A673 (cell line): ENCODE results near the gene TBC1D25. TPM values are rescaled to one million over a fixed set of nuclear protein-coding genes. Genes with fewer than 3 reads are reported as not detected.

Experiments
- BruUV-seq: library from RNA; stranded (reverse); fragments of 400-500 nt; replicated peaks from 2 replicates; lab custom pipeline; 2021; lab: Mats Ljungman, UMichigan
- CTCF ChIA-PET: fragments of 300-600 bp; sonication (Branson Sonifier 250); formaldehyde crosslinking; loops from one replicate; lab custom pipeline; 2022; ENCODE audit warnings: antibody characterized with exemption; lab: Charles Lee
- POLR2A ChIA-PET: fragments of 300-600 bp; sonication (Branson Sonifier 250); formaldehyde crosslinking; loops from one replicate; lab custom pipeline; 2022; ENCODE audit warnings: antibody characterized with exemption; ENCODE audit not compliant: low non-redundant PET; lab: Charles Lee
- DNase-seq: peaks from one replicate; pipeline ENCODE4 v3.0.0-alpha.2; 2015; ENCODE audit warnings: low spot score
- H3K27ac ChIP-seq: fragments of 200-600 bp; sonication (generic); 2 replicates; pipeline ENCODE4 v1.5.1; 2016; ENCODE audit warnings: mixed run types, low read depth, mild to moderate bottlenecking, mixed read lengths, antibody characterized with exemption, low read length; ENCODE audit not compliant: poor library complexity, severe bottlenecking
- H3K27me3 ChIP-seq: fragments of 200-600 bp; sonication (generic); replicated peaks from 2 replicates; pipeline ENCODE4 v1.6.1; 2017; ENCODE audit warnings: mixed run types, low read depth, mild to moderate bottlenecking, mixed read lengths, antibody characterized with exemption, low read length; ENCODE audit not compliant: insufficient read depth, poor library complexity
- H3K36me3 ChIP-seq: fragments of 200-600 bp; sonication (generic); 2 replicates; pipeline ENCODE4 v1.6.1; 2016; ENCODE audit warnings: mixed run types, mild to moderate bottlenecking, mixed read lengths, antibody characterized with exemption, low read length; ENCODE audit not compliant: insufficient read depth, poor library complexity, severe bottlenecking
- H3K4me1 ChIP-seq: fragments of 200-600 bp; sonication (generic); 2 replicates; pipeline ENCODE4 v1.6.1; 2017; ENCODE audit warnings: mixed run types, mild to moderate bottlenecking, mixed read lengths, antibody characterized with exemption, low read length; ENCODE audit not compliant: insufficient read depth, poor library complexity, severe bottlenecking
- H3K4me3 ChIP-seq: fragments of 200-600 bp; sonication (generic); 2 replicates; pipeline ENCODE4 v1.5.1; 2016; ENCODE audit warnings: low read depth, mixed run types, mild to moderate bottlenecking, mixed read lengths, low read length; ENCODE audit not compliant: poor library complexity, severe bottlenecking
- H3K9me3 ChIP-seq: fragments of 200-600 bp; sonication (generic); 2 replicates; pipeline ENCODE4 v1.6.1; 2016; ENCODE audit warnings: mixed run types, low read depth, mild to moderate bottlenecking, mixed read lengths, antibody characterized with exemption, low read length; ENCODE audit not compliant: poor library complexity, severe bottlenecking
- EZH2 ChIP-seq: fragments of 200-600 bp; sonication (generic); IDR thresholded peaks from 2 replicates; pipeline ENCODE4 v1.6.1; 2017; ENCODE audit warnings: borderline replicate concordance, low read depth, mild to moderate bottlenecking, mixed read lengths, antibody characterized with exemption, low read length; ENCODE audit not compliant: poor library complexity, severe bottlenecking
- intact Hi-C: fragments of 100-400 bp; cut with micrococcal nuclease; formaldehyde crosslinking; loops from one replicate; pipeline ENCODE4 v1.10.0; 2022; ENCODE audit not compliant: unreplicated experiment
- total RNA-seq: library from RNA; stranded (reverse); gene quantifications from 2 replicates; pipeline ENCODE4 v1.2.3, GENCODE V29; 2021
- TF ChIP-seq, protein P1 (sequence below): fragments of 300-800, 200-600 bp; sonication (generic); conservative IDR thresholded peaks from 2 replicates; pipeline ENCODE4 v1.5.1; 2017; ENCODE audit warnings: low read depth, mild to moderate bottlenecking, antibody characterized with exemption, low read length, moderate library complexity, mixed read lengths

Gene TBC1D25
- total RNA-seq, 1 experiment from 2014 or later, result 10.8 TPM

- Histone ChIP-seq H3K36me3 (no peaks in the 10 kb centered on the region), H3K27ac (no peak overlapping the region), H3K4me1 (no peaks in the 10 kb centered on the region), H3K9me3 (no peaks in the 10 kb centered on the region), H3K4me3 (no peak overlapping the region), H3K27me3 (no peaks in the 10 kb centered on the region)
- ChIA-PET CTCF (no interaction called here), POLR2A (interaction anchor here (0.6 kb wide), 1 partner anchor 8 kb away, joined by 5 read pairs; no protein-coding TSS in a partner anchor)
- TF ChIP-seq, protein P1, sequence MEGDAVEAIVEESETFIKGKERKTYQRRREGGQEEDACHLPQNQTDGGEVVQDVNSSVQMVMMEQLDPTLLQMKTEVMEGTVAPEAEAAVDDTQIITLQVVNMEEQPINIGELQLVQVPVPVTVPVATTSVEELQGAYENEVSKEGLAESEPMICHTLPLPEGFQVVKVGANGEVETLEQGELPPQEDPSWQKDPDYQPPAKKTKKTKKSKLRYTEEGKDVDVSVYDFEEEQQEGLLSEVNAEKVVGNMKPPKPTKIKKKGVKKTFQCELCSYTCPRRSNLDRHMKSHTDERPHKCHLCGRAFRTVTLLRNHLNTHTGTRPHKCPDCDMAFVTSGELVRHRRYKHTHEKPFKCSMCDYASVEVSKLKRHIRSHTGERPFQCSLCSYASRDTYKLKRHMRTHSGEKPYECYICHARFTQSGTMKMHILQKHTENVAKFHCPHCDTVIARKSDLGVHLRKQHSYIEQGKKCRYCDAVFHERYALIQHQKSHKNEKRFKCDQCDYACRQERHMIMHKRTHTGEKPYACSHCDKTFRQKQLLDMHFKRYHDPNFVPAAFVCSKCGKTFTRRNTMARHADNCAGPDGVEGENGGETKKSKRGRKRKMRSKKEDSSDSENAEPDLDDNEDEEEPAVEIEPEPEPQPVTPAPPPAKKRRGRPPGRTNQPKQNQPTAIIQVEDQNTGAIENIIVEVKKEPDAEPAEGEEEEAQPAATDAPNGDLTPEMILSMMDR, result no peak
- no peak for TF ChIP-seq EZH2
- intact Hi-C loops, result no loop called here
- DNase-seq, result no peak
- no TSS peak for BruUV-seq
These were observed 35.3 kb upstream of the TBC1D25 start for GRCh38 chrX:48504261-48504660.

DNA sequence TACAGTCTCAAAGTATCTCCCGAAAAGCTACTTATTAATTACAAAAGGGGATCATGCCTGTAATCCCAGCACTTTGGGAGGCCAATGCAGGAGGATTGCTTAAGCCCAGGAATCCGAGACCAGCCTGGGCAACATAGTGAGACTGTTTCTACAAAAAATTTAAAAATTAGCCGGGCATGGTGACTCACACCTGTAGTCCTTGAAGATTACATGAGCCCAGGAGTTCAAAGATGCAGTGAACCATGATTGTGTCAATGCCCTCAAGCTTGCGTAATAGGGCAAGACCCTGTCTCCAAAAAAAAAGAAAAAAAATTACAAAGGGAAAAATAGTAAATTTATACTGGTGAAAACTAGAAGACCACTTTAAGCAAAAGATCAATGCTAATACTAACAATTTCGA is 34.0 kb upstream of the TBC1D25 start:
- H3K9me3 ChIP-seq, result no peaks in the 10 kb centered on the region
- ChIA-PET POLR2A (no interaction called here), CTCF (no interaction called here)
- no peaks in the 10 kb centered on the region for H3K4me1 ChIP-seq
- no peak overlapping the region for H3K4me3 ChIP-seq
- H3K27ac ChIP-seq, result no peak overlapping the region
- TF ChIP-seq, protein P1, result no peak
- no peak for TF ChIP-seq EZH2
- no peaks in the 10 kb centered on the region for H3K36me3 ChIP-seq
- intact Hi-C loops, result no loop called here
- DNase-seq, result no peak
- no peaks in the 10 kb centered on the region for H3K27me3 ChIP-seq
- BruUV-seq, result no TSS peak

DNA sequence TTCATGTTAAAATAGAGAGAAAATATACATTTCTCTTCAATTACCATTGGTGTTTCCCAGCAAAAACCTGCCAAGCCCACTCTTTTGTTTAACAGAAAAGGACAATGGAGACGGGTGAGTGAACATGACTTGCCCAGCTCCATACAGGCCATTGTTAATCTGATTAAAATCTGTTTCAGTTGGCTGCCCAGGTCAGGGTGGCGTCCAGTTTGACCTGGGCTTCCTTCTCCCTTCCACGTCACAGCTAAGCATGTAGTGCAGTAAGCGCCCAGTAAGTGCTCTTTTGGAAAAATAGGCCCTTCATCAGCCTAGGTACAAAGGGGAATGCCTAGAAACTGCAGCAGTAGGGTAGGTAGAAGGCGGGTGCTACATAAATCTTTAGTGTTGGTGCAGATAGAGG is 32.3 kb upstream of the TBC1D25 start:
- H3K9me3 ChIP-seq, result no peaks in the 10 kb centered on the region
- intact Hi-C loops, result no loop called here
- no peaks in the 10 kb centered on the region for H3K4me1 ChIP-seq
- POLR2A ChIA-PET, result no interaction called here
- no peak for DNase-seq
- no peaks in the 10 kb centered on the region for H3K27me3 ChIP-seq
- H3K27ac ChIP-seq, result no peak overlapping the region
- H3K4me3 ChIP-seq, result no peak overlapping the region
- no peaks in the 10 kb centered on the region for H3K36me3 ChIP-seq
- TF ChIP-seq, protein P1, result no peak
- TF ChIP-seq EZH2, result no peak
- CTCF ChIA-PET, result no interaction called here
- BruUV-seq, result no TSS peak
